Mucosa of gallbladder (tissue), 1 donor: ENCODE results near the gene SCAPER. TPM values are rescaled to one million over a fixed set of nuclear protein-coding genes. Genes with fewer than 3 reads are reported as not detected.

Experiments
- DNase-seq: peaks from one replicate; pipeline ENCODE4 v3.0.0-alpha.2; 2020; ENCODE audit warnings: low spot score
- total RNA-seq: library from RNA; stranded (reverse); gene quantifications from one replicate; pipeline ENCODE4 v1.2.1, GENCODE V29; 2021
- donor health status: DM: no; HTN: no; CAD: no.

The SCAPER gene
- total RNA-seq, 1 donor from 2014 or later: 20.7 TPM

- no peak for DNase-seq
Measured at GRCh38 chr15:76340198-76340802, 564.8 kb downstream of the SCAPER start.

- DNase-seq: no peak
Measured at GRCh38 chr15:76339305-76340197, 565.6 kb downstream of the SCAPER start.

- no peak for DNase-seq
Measured at GRCh38 chr15:76338486-76339304, 566.4 kb downstream of the SCAPER start.

GRCh38 chr15:76337696-76338485 lies 567.2 kb downstream of the SCAPER start:
- no peak for DNase-seq

- no peak for DNase-seq
Measured at GRCh38 chr15:76337059-76337695, 568.0 kb downstream of the SCAPER start.

- DNase-seq: peak; percentile 41
Measured at GRCh38 chr15:76336254-76337058, 568.7 kb downstream of the SCAPER start, which contains the start of gene ISL2. TSS of gene ISL2 (plus strand) at chr15:76336773. CDS start at chr15:76336884, 111 bp downstream.

GRCh38 chr15:76335307-76336253 lies 569.6 kb downstream of the SCAPER start:
- DNase-seq: no peak

- no peak for DNase-seq
Measured at GRCh38 chr15:76334438-76335306, 570.5 kb downstream of the SCAPER start.

- DNase-seq: no peak
Measured at GRCh38 chr15:76333720-76334437, 571.3 kb downstream of the SCAPER start.

GRCh38 chr15:76333309-76333708 lies 571.8 kb downstream of the SCAPER start:
- no peak for DNase-seq

GRCh38 chr15:76332796-76333195 lies 572.3 kb downstream of the SCAPER start:
- no peak for DNase-seq

- DNase-seq: peak; percentile 49
Measured at GRCh38 chr15:76330080-76330680, 575.0 kb downstream of the SCAPER start.

GRCh38 chr15:76328958-76329357 lies 576.2 kb downstream of the SCAPER start:
- no peak for DNase-seq

GRCh38 chr15:76328106-76328696 lies 576.9 kb downstream of the SCAPER start:
- DNase-seq: no peak

GRCh38 chr15:76327191-76328105 lies 577.7 kb downstream of the SCAPER start:
- no peak for DNase-seq
